GM12878 (cell line): ENCODE data around the gene SLC35F3. TPM values are rescaled to one million over a fixed set of nuclear protein-coding genes. Genes with fewer than 3 reads are reported as not detected.

ENCODE experiments used
- ATAC-seq: fragments of 200-7000 bp; cut with Tn5 transposase; 3 replicates; pipeline ENCODE4 v1.9.1; 2020; ENCODE audit warnings: mild to moderate bottlenecking, moderate library complexity
- BruUV-seq: library from RNA; stranded (reverse); fragments of 400-500 nt; replicated peaks from 2 replicates; lab custom pipeline; 2021; lab: Mats Ljungman, UMichigan
- CTCF ChIA-PET: fragments of 300-600 bp; sonication (Branson Sonifier 250); formaldehyde crosslinking; extraction: SDS; loops from one replicate; lab custom pipeline; 2021; ENCODE audit warnings: inconsistent platforms; lab: Yijun Ruan, JAX
- POLR2A ChIA-PET: fragments of 350-600 bp; formaldehyde crosslinking; extraction: SDS; loops from one replicate; lab custom pipeline; 2021; ENCODE audit warnings: inconsistent platforms; lab: Charles Lee
- RAD21 ChIA-PET: fragments of 300-600 bp; sonication (Branson Sonifier 250); formaldehyde crosslinking; loops from one replicate; lab custom pipeline; 2023; ENCODE audit warnings: antibody characterized with exemption; ENCODE audit not compliant: unreplicated experiment; lab: Charles Lee
- SMC1A ChIA-PET: fragments of 300-600 bp; sonication (Branson Sonifier 250); formaldehyde crosslinking; loops from one replicate; lab custom pipeline; 2023; ENCODE audit not compliant: unreplicated experiment, uncharacterized antibody; lab: Charles Lee
- DNase-seq: peaks from one replicate; pipeline ENCODE4 v3.0.0-alpha.2; 2011; ENCODE audit warnings: low read depth, low spot score
- FAIRE-seq: peaks from 3 replicates; lab custom pipeline; 2011; peaks lifted over from hg19 to GRCh38; lab: Jason Lieb, UNC
- H2AFZ ChIP-seq: 2 replicates; pipeline ENCODE4 v1.6.0; 2011; ENCODE audit warnings: low read depth, low read length, control low read depth; ENCODE audit not compliant: control insufficient read depth
- H3K27ac ChIP-seq: 2 replicates; pipeline ENCODE4 v1.5.1; 2011; ENCODE audit warnings: control low read depth; ENCODE audit not compliant: control insufficient read depth, insufficient read depth
- H3K27me3 ChIP-seq, 2 experiments: replicated peaks in 1 of 2; 2 replicates each; pipeline versions ENCODE4 v1.6.0 to v1.6.1; 2011; ENCODE audit warnings: low read length in 1 of 2; ENCODE audit not compliant: control insufficient read depth in 2 of 2, insufficient read depth in 2 of 2
- H3K36me3 ChIP-seq, 2 experiments: 2 replicates each; pipeline ENCODE4 v1.5.1; 2011; ENCODE audit warnings: low read length in 1 of 2; ENCODE audit not compliant: control insufficient read depth in 2 of 2, insufficient read depth in 2 of 2
- H3K4me1 ChIP-seq: 2 replicates; pipeline ENCODE4 v1.6.1; 2011; ENCODE audit warnings: mild to moderate bottlenecking, low read length, moderate library complexity, mixed read lengths; ENCODE audit not compliant: control insufficient read depth, insufficient read depth
- H3K4me2 ChIP-seq: 2 replicates; pipeline ENCODE4 v1.6.0; 2011; ENCODE audit warnings: control low read depth; ENCODE audit not compliant: control insufficient read depth, insufficient read depth
- H3K4me3 ChIP-seq: fragments of 200-600 bp; sonication (generic); 2 replicates; pipeline ENCODE4 v1.5.1; 2016
- H3K79me2 ChIP-seq: 2 replicates; pipeline ENCODE4 v1.6.0; 2011; ENCODE audit warnings: low read length; ENCODE audit not compliant: control insufficient read depth, insufficient read depth
- H3K9ac ChIP-seq: 2 replicates; pipeline ENCODE4 v1.8.0; 2011; ENCODE audit warnings: low read length, control low read depth, mixed read lengths; ENCODE audit not compliant: control insufficient read depth, insufficient read depth
- H3K9me3 ChIP-seq: replicated peaks from 3 replicates; pipeline ENCODE4 v1.5.1; 2011; ENCODE audit warnings: mild to moderate bottlenecking, low read length; ENCODE audit not compliant: control insufficient read depth, insufficient read depth
- H4K20me1 ChIP-seq: 2 replicates; pipeline ENCODE4 v1.6.0; 2011; ENCODE audit not compliant: control insufficient read depth, insufficient read depth
- ASH2L ChIP-seq: fragments of 300-600, 200-600 bp; sonication (generic); IDR thresholded peaks from 2 replicates; pipeline ENCODE4 v1.6.1; 2017; ENCODE audit warnings: low read depth, mild to moderate bottlenecking, borderline replicate concordance
- EED ChIP-seq: sonication (generic); IDR thresholded peaks from 2 replicates; pipeline ENCODE4 v1.6.1; 2016; ENCODE audit warnings: antibody characterized with exemption, low read depth
- FOS ChIP-seq: IDR thresholded peaks from 3 replicates; pipeline ENCODE4 v1.6.1; 2011; ENCODE audit warnings: borderline replicate concordance; ENCODE audit not compliant: insufficient read length; ENCODE audit errors: extremely low read depth
- FOXM1 ChIP-seq: IDR thresholded peaks from 2 replicates; pipeline ENCODE4 v1.6.1; 2012; ENCODE audit warnings: low read depth, mild to moderate bottlenecking, inconsistent platforms, low read length, moderate library complexity
- TCF3 ChIP-seq: IDR thresholded peaks from 2 replicates; pipeline ENCODE4 v1.6.1; 2012; ENCODE audit warnings: low read depth, mild to moderate bottlenecking, low read length, borderline replicate concordance; ENCODE audit not compliant: insufficient read depth
- WGBS: methylation state at CpG from one replicate; pipeline ENCODE4 v1.1.6; 2016; ENCODE audit warnings: low lambda C conversion rate; ENCODE audit not compliant: insufficient replicate concordance, insufficient coverage; ENCODE audit errors: missing lambda C conversion rate; 5-methylcytosine and 5-hydroxymethylcytosine counted together
- in situ Hi-C: fragments of 300-500 bp; cut with MboI; formaldehyde crosslinking; loops from 9 replicates; pipeline ENCODE4 v1.14.3; 2018; ENCODE audit warnings: mixed read lengths
- intact Hi-C: fragments of 100-400 bp; cut with micrococcal nuclease; formaldehyde crosslinking; loops from one replicate; pipeline ENCODE4 v1.14.2; 2022; ENCODE audit not compliant: unreplicated experiment
- polyA plus RNA-seq, 11 experiments: library from polyadenylated mRNA; depleted of rRNA in 4 of 11; unstranded in 6 of 11; stranded (reverse) in 5 of 11; fragments of >200 nt; fragmentation: Nextera tagmentation in 4 of 11; fragmentation: Illumina TruSeq in 1 of 11; extraction: Ambion mirVana in 4 of 11; extraction: Trizol in 1 of 11; gene quantifications; 1 replicate in 1 of 11; 2 replicates in 10 of 11; pipeline versions ENCODE4 v1.2.1 to v1.2.3, GENCODE V29; 2011 to 2016; ENCODE audit warnings: inconsistent platforms in 2 of 11, missing spikeins in 2 of 11, low read depth in 1 of 11
- total RNA-seq, 4 experiments: library from RNA; depleted of rRNA in 3 of 4; stranded (reverse); fragments of >200 nt in 3 of 4; fragmentation: Illumina TruSeq in 1 of 4; extraction: Trizol in 1 of 4; gene quantifications; 2 replicates each; pipeline versions ENCODE4 v1.2.1 to v1.2.3, GENCODE V29; 2013 to 2021
- TF ChIP-seq, protein P1 (sequence below): fragments of 450-650 bp; IDR thresholded peaks from 2 replicates; pipeline ENCODE4 v1.6.1; 2017; ENCODE audit warnings: mild to moderate bottlenecking, moderate library complexity

SLC35F3 gene
- total and polyA plus RNA-seq, 10 of the 15 experiments (the other 5 are each of a cell fraction or from before 2014, with no cell fraction given) = 1.0 to 8.6 (median 5.7) TPM

DNA sequence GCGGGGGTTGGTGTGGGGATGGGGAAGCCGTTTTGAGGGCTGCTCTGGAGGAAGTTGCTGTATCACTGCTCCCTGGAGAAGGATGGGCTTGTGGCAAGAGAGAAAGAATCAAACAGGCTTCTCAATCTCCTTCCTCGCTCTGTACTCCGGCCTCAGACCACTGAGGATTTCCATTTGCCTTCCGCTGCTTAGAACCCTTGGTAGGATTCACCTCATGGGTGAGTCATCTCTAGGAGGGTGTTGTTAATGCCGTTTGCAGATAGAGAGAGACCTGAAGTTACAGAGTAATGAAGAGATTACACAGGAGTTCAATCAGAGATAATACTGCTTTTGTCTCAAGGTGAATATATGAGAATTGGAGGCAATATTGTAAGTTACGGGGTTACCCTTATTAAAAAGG, 15.3 kb downstream of the SLC35F3 start:
- SMC1A ChIA-PET = no interaction called here
- DNase-seq (no peak), ATAC-seq (no peak), FAIRE-seq (no peak)
- H3K27me3 ChIP-seq = no peaks in the 10 kb centered on the region
- WGBS = 44% methylated on average over 7 of the region's 7 CpGs
- in situ Hi-C loops = no loop called here
- H3K79me2 ChIP-seq = no peaks in the 10 kb centered on the region
- H4K20me1 ChIP-seq = no peaks in the 10 kb centered on the region
- TF ChIP-seq EED (no peak), ASH2L (no peak), FOS (no peak), TCF3 (no peak), FOXM1 (no peak)
- TF ChIP-seq, protein P1, sequence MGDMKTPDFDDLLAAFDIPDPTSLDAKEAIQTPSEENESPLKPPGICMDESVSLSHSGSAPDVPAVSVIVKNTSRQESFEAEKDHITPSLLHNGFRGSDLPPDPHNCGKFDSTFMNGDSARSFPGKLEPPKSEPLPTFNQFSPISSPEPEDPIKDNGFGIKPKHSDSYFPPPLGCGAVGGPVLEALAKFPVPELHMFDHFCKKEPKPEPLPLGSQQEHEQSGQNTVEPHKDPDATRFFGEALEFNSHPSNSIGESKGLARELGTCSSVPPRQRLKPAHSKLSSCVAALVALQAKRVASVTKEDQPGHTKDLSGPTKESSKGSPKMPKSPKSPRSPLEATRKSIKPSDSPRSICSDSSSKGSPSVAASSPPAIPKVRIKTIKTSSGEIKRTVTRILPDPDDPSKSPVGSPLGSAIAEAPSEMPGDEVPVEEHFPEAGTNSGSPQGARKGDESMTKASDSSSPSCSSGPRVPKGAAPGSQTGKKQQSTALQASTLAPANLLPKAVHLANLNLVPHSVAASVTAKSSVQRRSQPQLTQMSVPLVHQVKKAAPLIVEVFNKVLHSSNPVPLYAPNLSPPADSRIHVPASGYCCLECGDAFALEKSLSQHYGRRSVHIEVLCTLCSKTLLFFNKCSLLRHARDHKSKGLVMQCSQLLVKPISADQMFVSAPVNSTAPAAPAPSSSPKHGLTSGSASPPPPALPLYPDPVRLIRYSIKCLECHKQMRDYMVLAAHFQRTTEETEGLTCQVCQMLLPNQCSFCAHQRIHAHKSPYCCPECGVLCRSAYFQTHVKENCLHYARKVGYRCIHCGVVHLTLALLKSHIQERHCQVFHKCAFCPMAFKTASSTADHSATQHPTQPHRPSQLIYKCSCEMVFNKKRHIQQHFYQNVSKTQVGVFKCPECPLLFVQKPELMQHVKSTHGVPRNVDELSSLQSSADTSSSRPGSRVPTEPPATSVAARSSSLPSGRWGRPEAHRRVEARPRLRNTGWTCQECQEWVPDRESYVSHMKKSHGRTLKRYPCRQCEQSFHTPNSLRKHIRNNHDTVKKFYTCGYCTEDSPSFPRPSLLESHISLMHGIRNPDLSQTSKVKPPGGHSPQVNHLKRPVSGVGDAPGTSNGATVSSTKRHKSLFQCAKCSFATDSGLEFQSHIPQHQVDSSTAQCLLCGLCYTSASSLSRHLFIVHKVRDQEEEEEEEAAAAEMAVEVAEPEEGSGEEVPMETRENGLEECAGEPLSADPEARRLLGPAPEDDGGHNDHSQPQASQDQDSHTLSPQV = no peak
- TF ChIP-seq, all 136 proteins: peak for 0
- BruUV-seq = no TSS peak
- Histone ChIP-seq H3K4me2 (no peak overlapping the region), H3K27ac (no peak overlapping the region), H3K9ac (no peak overlapping the region), H2AFZ (no peak overlapping the region), H3K9me3 (no peaks in the 10 kb centered on the region), H3K4me3 (no peak overlapping the region), H3K4me1 (no peaks in the 10 kb centered on the region), H3K36me3 (no peaks in the 10 kb centered on the region)
- RAD21 ChIA-PET = no interaction called here
- CTCF ChIA-PET = no interaction called here
- POLR2A ChIA-PET = no interaction called here
- intact Hi-C loops = no loop called here
